A673 (cell line): ENCODE data around the gene HEBP1. TPM values are rescaled to one million over a fixed set of nuclear protein-coding genes. Genes with fewer than 3 reads are reported as not detected.

Experiments used
- BruUV-seq: library from RNA; stranded (reverse); fragments of 400-500 nt; replicated peaks from 2 replicates; lab custom pipeline; 2021; lab: Mats Ljungman, UMichigan
- CTCF ChIA-PET: fragments of 300-600 bp; sonication (Branson Sonifier 250); formaldehyde crosslinking; loops from one replicate; lab custom pipeline; 2022; ENCODE audit warnings: antibody characterized with exemption; lab: Charles Lee
- POLR2A ChIA-PET: fragments of 300-600 bp; sonication (Branson Sonifier 250); formaldehyde crosslinking; loops from one replicate; lab custom pipeline; 2022; ENCODE audit warnings: antibody characterized with exemption; ENCODE audit not compliant: low non-redundant PET; lab: Charles Lee
- DNase-seq: peaks from one replicate; pipeline ENCODE4 v3.0.0-alpha.2; 2015; ENCODE audit warnings: low spot score
- H3K27ac ChIP-seq: fragments of 200-600 bp; sonication (generic); 2 replicates; pipeline ENCODE4 v1.5.1; 2016; ENCODE audit warnings: mixed run types, low read depth, mild to moderate bottlenecking, mixed read lengths, antibody characterized with exemption, low read length; ENCODE audit not compliant: poor library complexity, severe bottlenecking
- H3K27me3 ChIP-seq: fragments of 200-600 bp; sonication (generic); replicated peaks from 2 replicates; pipeline ENCODE4 v1.6.1; 2017; ENCODE audit warnings: mixed run types, low read depth, mild to moderate bottlenecking, mixed read lengths, antibody characterized with exemption, low read length; ENCODE audit not compliant: insufficient read depth, poor library complexity
- H3K36me3 ChIP-seq: fragments of 200-600 bp; sonication (generic); 2 replicates; pipeline ENCODE4 v1.6.1; 2016; ENCODE audit warnings: mixed run types, mild to moderate bottlenecking, mixed read lengths, antibody characterized with exemption, low read length; ENCODE audit not compliant: insufficient read depth, poor library complexity, severe bottlenecking
- H3K4me1 ChIP-seq: fragments of 200-600 bp; sonication (generic); 2 replicates; pipeline ENCODE4 v1.6.1; 2017; ENCODE audit warnings: mixed run types, mild to moderate bottlenecking, mixed read lengths, antibody characterized with exemption, low read length; ENCODE audit not compliant: insufficient read depth, poor library complexity, severe bottlenecking
- H3K4me3 ChIP-seq: fragments of 200-600 bp; sonication (generic); 2 replicates; pipeline ENCODE4 v1.5.1; 2016; ENCODE audit warnings: low read depth, mixed run types, mild to moderate bottlenecking, mixed read lengths, low read length; ENCODE audit not compliant: poor library complexity, severe bottlenecking
- H3K9me3 ChIP-seq: fragments of 200-600 bp; sonication (generic); 2 replicates; pipeline ENCODE4 v1.6.1; 2016; ENCODE audit warnings: mixed run types, low read depth, mild to moderate bottlenecking, mixed read lengths, antibody characterized with exemption, low read length; ENCODE audit not compliant: poor library complexity, severe bottlenecking
- EZH2 ChIP-seq: fragments of 200-600 bp; sonication (generic); IDR thresholded peaks from 2 replicates; pipeline ENCODE4 v1.6.1; 2017; ENCODE audit warnings: borderline replicate concordance, low read depth, mild to moderate bottlenecking, mixed read lengths, antibody characterized with exemption, low read length; ENCODE audit not compliant: poor library complexity, severe bottlenecking
- intact Hi-C: fragments of 100-400 bp; cut with micrococcal nuclease; formaldehyde crosslinking; loops from one replicate; pipeline ENCODE4 v1.10.0; 2022; ENCODE audit not compliant: unreplicated experiment
- total RNA-seq: library from RNA; stranded (reverse); gene quantifications from 2 replicates; pipeline ENCODE4 v1.2.3, GENCODE V29; 2021
- TF ChIP-seq, protein P1 (sequence below): fragments of 300-800, 200-600 bp; sonication (generic); conservative IDR thresholded peaks from 2 replicates; pipeline ENCODE4 v1.5.1; 2017; ENCODE audit warnings: low read depth, mild to moderate bottlenecking, antibody characterized with exemption, low read length, moderate library complexity, mixed read lengths

Gene HEBP1
- total RNA-seq, 1 experiment from 2014 or later = 28.1 TPM

DNA sequence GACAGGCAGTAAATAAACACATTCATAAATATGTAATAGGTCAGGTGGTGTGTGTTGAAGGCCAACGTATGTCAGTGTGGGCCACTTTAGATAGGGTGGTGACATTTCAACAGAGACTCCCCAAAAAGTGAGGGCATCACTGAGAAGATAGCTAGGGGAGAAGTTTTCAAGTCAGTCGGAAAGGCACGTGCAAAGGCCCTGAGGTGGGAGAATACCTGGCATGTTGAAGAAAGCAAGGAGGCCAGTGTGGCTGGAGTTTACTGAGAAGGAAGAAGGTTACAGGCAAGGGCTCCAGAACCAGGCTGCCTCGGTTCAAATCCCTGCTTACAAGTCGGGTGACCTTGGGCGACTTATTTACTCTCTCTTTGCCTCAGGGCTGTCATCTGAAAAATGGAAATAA is 11.0 kb upstream of the HEBP1 start:
- DNase-seq = no peak
- no peaks in the 10 kb centered on the region for H3K4me1 ChIP-seq
- TF ChIP-seq, protein P1, sequence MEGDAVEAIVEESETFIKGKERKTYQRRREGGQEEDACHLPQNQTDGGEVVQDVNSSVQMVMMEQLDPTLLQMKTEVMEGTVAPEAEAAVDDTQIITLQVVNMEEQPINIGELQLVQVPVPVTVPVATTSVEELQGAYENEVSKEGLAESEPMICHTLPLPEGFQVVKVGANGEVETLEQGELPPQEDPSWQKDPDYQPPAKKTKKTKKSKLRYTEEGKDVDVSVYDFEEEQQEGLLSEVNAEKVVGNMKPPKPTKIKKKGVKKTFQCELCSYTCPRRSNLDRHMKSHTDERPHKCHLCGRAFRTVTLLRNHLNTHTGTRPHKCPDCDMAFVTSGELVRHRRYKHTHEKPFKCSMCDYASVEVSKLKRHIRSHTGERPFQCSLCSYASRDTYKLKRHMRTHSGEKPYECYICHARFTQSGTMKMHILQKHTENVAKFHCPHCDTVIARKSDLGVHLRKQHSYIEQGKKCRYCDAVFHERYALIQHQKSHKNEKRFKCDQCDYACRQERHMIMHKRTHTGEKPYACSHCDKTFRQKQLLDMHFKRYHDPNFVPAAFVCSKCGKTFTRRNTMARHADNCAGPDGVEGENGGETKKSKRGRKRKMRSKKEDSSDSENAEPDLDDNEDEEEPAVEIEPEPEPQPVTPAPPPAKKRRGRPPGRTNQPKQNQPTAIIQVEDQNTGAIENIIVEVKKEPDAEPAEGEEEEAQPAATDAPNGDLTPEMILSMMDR = no peak
- no peak for TF ChIP-seq EZH2
- H3K4me3 ChIP-seq = no peak overlapping the region
- no peaks in the 10 kb centered on the region for H3K36me3 ChIP-seq
- no peaks in the 10 kb centered on the region for H3K27me3 ChIP-seq
- H3K9me3 ChIP-seq = no peaks in the 10 kb centered on the region
- CTCF ChIA-PET = no interaction called here
- no TSS peak for BruUV-seq
- POLR2A ChIA-PET = no interaction called here
- no peak overlapping the region for H3K27ac ChIP-seq
- intact Hi-C loops = no loop called here

DNA sequence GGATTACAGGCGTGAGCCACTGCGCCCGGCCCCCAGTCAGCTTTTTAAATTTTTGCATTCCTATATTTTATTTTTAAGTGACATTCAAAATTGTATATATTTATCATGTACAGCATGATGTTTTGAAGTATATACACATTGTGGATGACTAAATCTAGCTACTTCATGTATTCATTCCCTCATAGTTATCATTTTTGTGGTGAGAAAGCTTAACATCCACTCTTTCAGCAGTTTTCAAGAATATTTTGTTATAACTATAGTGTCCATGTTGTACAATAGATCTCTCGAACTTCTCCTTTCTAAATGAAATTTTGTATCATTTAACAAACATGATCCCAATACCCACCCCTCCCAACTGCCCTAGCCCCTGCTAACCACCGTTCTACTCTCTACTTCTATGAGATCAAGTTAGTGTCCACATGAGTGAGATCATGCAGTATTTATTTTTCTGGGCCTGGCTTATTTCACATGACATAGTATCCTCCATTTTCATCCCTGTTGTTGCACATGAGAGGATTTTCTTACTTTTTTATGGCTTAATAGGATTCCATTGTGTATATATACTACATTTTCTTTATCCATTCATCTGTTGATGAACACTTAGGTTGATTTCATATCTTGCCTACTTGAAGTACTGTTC is 8.8 kb upstream of the HEBP1 start:
- intact Hi-C loops = no loop called here
- H3K4me3 ChIP-seq = no peak overlapping the region
- H3K9me3 ChIP-seq = no peaks in the 10 kb centered on the region
- DNase-seq = no peak
- no peak for TF ChIP-seq EZH2
- TF ChIP-seq, protein P1 = no peak
- ChIA-PET CTCF (no interaction called here), POLR2A (no interaction called here)
- no peaks in the 10 kb centered on the region for H3K36me3 ChIP-seq
- H3K4me1 ChIP-seq = no peaks in the 10 kb centered on the region
- no peaks in the 10 kb centered on the region for H3K27me3 ChIP-seq
- no peak overlapping the region for H3K27ac ChIP-seq
- BruUV-seq = no TSS peak

- intact Hi-C loops = no loop called here
- BruUV-seq = no TSS peak
- Histone ChIP-seq H3K27ac (no peak overlapping the region), H3K36me3 (no peaks in the 10 kb centered on the region), H3K4me1 (no peaks in the 10 kb centered on the region), H3K27me3 (no peaks in the 10 kb centered on the region), H3K4me3 (no peak overlapping the region), H3K9me3 (no peaks in the 10 kb centered on the region)
- no peak for TF ChIP-seq EZH2
- TF ChIP-seq, protein P1 = no peak
- DNase-seq = no peak
- ChIA-PET POLR2A (no interaction called here), CTCF (no interaction called here)
Measured at GRCh38 chr12:13007496-13008233, 7.6 kb upstream of the HEBP1 start.
